OCI-LY7 (cell line): Measurements from ENCODE around the gene TARDBP. TPM values are rescaled to one million over a fixed set of nuclear protein-coding genes. Genes with fewer than 3 reads are reported as not detected.
"Not testable (repeated sequence)": the region's sequence is repeated elsewhere in the genome, so short reads cannot be mapped to it uniquely, and the experiment has no call there.

Experiments
- BruUV-seq: library from RNA; stranded (reverse); fragments of 400-500 nt; replicated peaks from 2 replicates; lab custom pipeline; 2021; lab: Mats Ljungman, UMichigan
- CTCF ChIA-PET: fragments of 300-600 bp; sonication (Branson Sonifier 250); formaldehyde crosslinking; loops from one replicate; lab custom pipeline; 2022; ENCODE audit warnings: antibody characterized with exemption; ENCODE audit not compliant: unreplicated experiment; lab: Charles Lee
- POLR2A ChIA-PET: fragments of 300-600 bp; sonication (Branson Sonifier 250); formaldehyde crosslinking; loops from one replicate; lab custom pipeline; 2022; ENCODE audit warnings: antibody characterized with exemption; lab: Charles Lee
- DNase-seq: peaks from one replicate; pipeline ENCODE4 v3.0.0-alpha.2; 2015; ENCODE audit warnings: low spot score
- H2AFZ ChIP-seq: fragments of 200-600 bp; sonication (generic), shearing (Covaris generic); 2 replicates; pipeline ENCODE4 v1.6.1; 2014; ENCODE audit warnings: mild to moderate bottlenecking, antibody characterized with exemption, low read length, moderate library complexity
- H3K27ac ChIP-seq: fragments of 200-600 bp; sonication (generic); 2 replicates; pipeline ENCODE4 v1.5.1; 2014; ENCODE audit warnings: mixed run types, low read depth, mild to moderate bottlenecking, moderate library complexity, low read length, inconsistent platforms; ENCODE audit not compliant: poor library complexity, severe bottlenecking
- H3K36me3 ChIP-seq: fragments of 200-600 bp; sonication (generic); 2 replicates; pipeline ENCODE4 v1.6.1; 2014; ENCODE audit warnings: mild to moderate bottlenecking, antibody characterized with exemption, low read length, moderate library complexity, mixed read lengths; ENCODE audit not compliant: insufficient read depth
- H3K4me1 ChIP-seq: fragments of 200-600 bp; sonication (generic); 2 replicates; pipeline ENCODE4 v1.5.1; 2014; ENCODE audit warnings: mild to moderate bottlenecking, low read length; ENCODE audit not compliant: insufficient read depth, poor library complexity, severe bottlenecking
- H3K4me2 ChIP-seq: fragments of 200-600 bp; sonication (generic); 2 replicates; pipeline ENCODE4 v1.6.1; 2014; ENCODE audit warnings: mild to moderate bottlenecking, low read length
- H3K4me3 ChIP-seq: fragments of 200-600 bp; sonication (generic); 2 replicates; pipeline ENCODE4 v1.5.1; 2014; ENCODE audit warnings: mild to moderate bottlenecking, low read depth, low read length; ENCODE audit not compliant: poor library complexity, severe bottlenecking
- H3K79me2 ChIP-seq: fragments of 200-600 bp; sonication (generic); 2 replicates; pipeline ENCODE4 v1.6.1; 2016; ENCODE audit warnings: low read depth, mild to moderate bottlenecking, low read length, moderate library complexity, mixed read lengths; ENCODE audit not compliant: insufficient read depth
- H3K9me2 ChIP-seq: fragments of 200-600 bp; sonication (generic); 2 replicates; pipeline ENCODE4 v1.6.1; 2016; ENCODE audit warnings: mild to moderate bottlenecking, low read length, mixed read lengths; ENCODE audit not compliant: insufficient read depth
- H3K9me3 ChIP-seq: fragments of 200-600 bp; sonication (generic); 2 replicates; pipeline ENCODE4 v1.6.1; 2014; ENCODE audit warnings: mild to moderate bottlenecking, mixed run types, low read length, mixed read lengths
- H4K20me1 ChIP-seq: fragments of 200-600 bp; sonication (generic); 2 replicates; pipeline ENCODE4 v1.6.1; 2014; ENCODE audit warnings: mild to moderate bottlenecking, antibody characterized with exemption, low read length, moderate library complexity, mixed read lengths; ENCODE audit not compliant: insufficient read depth
- CTCF ChIP-seq: fragments of 200-600 bp; sonication (generic); conservative IDR thresholded peaks from 2 replicates; pipeline ENCODE4 v1.5.1; 2014; ENCODE audit warnings: mild to moderate bottlenecking, antibody characterized with exemption, low read length, moderate library complexity, mixed read lengths
- EZH2phosphoT487 ChIP-seq: fragments of 200-600 bp; sonication (generic); IDR thresholded peaks from 2 replicates; pipeline ENCODE4 v1.6.1; 2018; ENCODE audit warnings: low read depth, borderline replicate concordance, mild to moderate bottlenecking, mixed run types, antibody characterized with exemption, low read length, moderate library complexity, mixed read lengths
- intact Hi-C: fragments of 100-400 bp; cut with micrococcal nuclease; formaldehyde crosslinking; loops from one replicate; pipeline ENCODE4 v1.10.0; 2022; ENCODE audit not compliant: unreplicated experiment
- total RNA-seq, 2 experiments: library from RNA; depleted of rRNA in 1 of 2; stranded (reverse); fragments of >200 nt in 1 of 2; shearing (Covaris generic) in 1 of 2; gene quantifications; 2 replicates each; pipeline ENCODE4 v1.2.3, GENCODE V29; 2014 to 2022

Gene TARDBP
- total RNA-seq, 2 experiments from 2014 or later: 145 to 277 TPM

GRCh38 chr1:10990828-10991227 lies 21.6 kb upstream of the TARDBP start:
- BruUV-seq: no TSS peak
- Histone ChIP-seq H3K36me3 (no peaks in the 10 kb centered on the region), H3K4me1 (no peaks in the 10 kb centered on the region), H3K4me2 (no peak overlapping the region), H3K4me3 (no peak overlapping the region), H3K79me2 (no peaks in the 10 kb centered on the region), H4K20me1 (no peaks in the 10 kb centered on the region), H2AFZ (no peak overlapping the region), H3K27ac (no peak overlapping the region), H3K9me3 (no peaks in the 10 kb centered on the region), H3K9me2 (no peaks in the 10 kb centered on the region)
- intact Hi-C loops: no loop called here
- no peak for DNase-seq
- TF ChIP-seq EZH2phosphoT487 (no peak), CTCF (no peak)
- POLR2A ChIA-PET: no interaction called here
- CTCF ChIA-PET: no interaction called here

GRCh38 chr1:10992004-10992403 lies 20.4 kb upstream of the TARDBP start:
- H4K20me1 ChIP-seq, H2AFZ ChIP-seq, H3K79me2 ChIP-seq, intact Hi-C loops, H3K4me1 ChIP-seq, H3K9me3 ChIP-seq, H3K27ac ChIP-seq, POLR2A ChIA-PET, H3K4me2 ChIP-seq, H3K4me3 ChIP-seq, H3K9me2 ChIP-seq, DNase-seq, H3K36me3 ChIP-seq, BruUV-seq: not testable (repeated sequence)
- CTCF ChIA-PET: interaction anchor here (0.7 kb wide), 1 partner anchor 167 kb away, joined by 29 read pairs; no protein-coding TSS in a partner anchor

GRCh38 chr1:10992864-10993263 lies 19.6 kb upstream of the TARDBP start:
- ChIA-PET POLR2A (interaction anchor here (0.6 kb wide), 1 partner anchor 989 kb away, joined by 6 read pairs; no protein-coding TSS in a partner anchor), CTCF (no interaction called here)
- H3K9me3 ChIP-seq: no peaks in the 10 kb centered on the region
- BruUV-seq: no TSS peak
- H3K4me3 ChIP-seq: no peak overlapping the region
- no peak for TF ChIP-seq CTCF
- TF ChIP-seq EZH2phosphoT487: no peak
- H3K27ac ChIP-seq: no peak overlapping the region
- H3K36me3 ChIP-seq: no peaks in the 10 kb centered on the region
- H2AFZ ChIP-seq: no peak overlapping the region
- no peaks in the 10 kb centered on the region for H3K4me1 ChIP-seq
- no peaks in the 10 kb centered on the region for H3K79me2 ChIP-seq
- H3K4me2 ChIP-seq: no peak overlapping the region
- no peaks in the 10 kb centered on the region for H4K20me1 ChIP-seq
- no peak for DNase-seq
- intact Hi-C loops: no loop called here
- no peaks in the 10 kb centered on the region for H3K9me2 ChIP-seq
